DMS79 (cell line): ENCODE data around the gene MEGF11.

Experiments
- DNase-seq: peaks from one replicate; lab custom pipeline; 2025; lab: John Stamatoyannopoulos, UW

The MEGF11 gene

GRCh38 chr15:65969865-65970816 lies 283.4 kb downstream of the MEGF11 start:
- DNase-seq: no peak

- no peak for DNase-seq
Observed at GRCh38 chr15:65968511-65968910, 285.0 kb downstream of the MEGF11 start.

- no peak for DNase-seq
Observed at GRCh38 chr15:65964792-65965433, 288.6 kb downstream of the MEGF11 start.

GRCh38 chr15:65963911-65964482 lies 289.6 kb downstream of the MEGF11 start:
- no peak for DNase-seq

GRCh38 chr15:65963358-65963757 lies 290.2 kb downstream of the MEGF11 start:
- no peak for DNase-seq

GRCh38 chr15:65962187-65962586 lies 291.4 kb downstream of the MEGF11 start:
- DNase-seq: no peak

GRCh38 chr15:65960586-65960985 lies 293.0 kb downstream of the MEGF11 start:
- no peak for DNase-seq

- DNase-seq: no peak
Observed at GRCh38 chr15:65958835-65959234, 294.7 kb downstream of the MEGF11 start.

GRCh38 chr15:65957451-65957850 lies 296.1 kb downstream of the MEGF11 start:
- no peak for DNase-seq

GRCh38 chr15:65956899-65957298 lies 296.7 kb downstream of the MEGF11 start:
- no peak for DNase-seq

- no peak for DNase-seq
Observed at GRCh38 chr15:65956307-65956706, 297.2 kb downstream of the MEGF11 start.

- peak; percentile 38 for DNase-seq
Observed at GRCh38 chr15:65954289-65954741, 299.2 kb downstream of the MEGF11 start.

- no peak for DNase-seq
Observed at GRCh38 chr15:65953622-65954021, 299.9 kb downstream of the MEGF11 start.

GRCh38 chr15:65952391-65953053 lies 301.0 kb downstream of the MEGF11 start:
- no peak for DNase-seq

- DNase-seq: no peak
Observed at GRCh38 chr15:65951007-65951406, 302.5 kb downstream of the MEGF11 start.

GRCh38 chr15:65949491-65949890 lies 304.1 kb downstream of the MEGF11 start:
- DNase-seq: no peak

- no peak for DNase-seq
Observed at GRCh38 chr15:65949011-65949410, 304.5 kb downstream of the MEGF11 start.

- DNase-seq: no peak
Observed at GRCh38 chr15:65948383-65948782, 305.2 kb downstream of the MEGF11 start.

GRCh38 chr15:65947041-65947440 lies 306.5 kb downstream of the MEGF11 start:
- DNase-seq: no peak

- DNase-seq: no peak
Observed at GRCh38 chr15:65945616-65946015, 307.9 kb downstream of the MEGF11 start.

GRCh38 chr15:65944404-65944803 lies 309.1 kb downstream of the MEGF11 start:
- no peak for DNase-seq

GRCh38 chr15:65942436-65942835 lies 311.1 kb downstream of the MEGF11 start:
- no peak for DNase-seq

GRCh38 chr15:65940618-65940909 lies 313.0 kb downstream of the MEGF11 start:
- no peak for DNase-seq
